HG03354 (cell line): ENCODE measurements around the gene TGDS.
A peak's percentile ranks its signal among the peaks of the same experiment; 100 is the strongest.
"Not testable (repeated sequence)": the region's sequence is repeated elsewhere in the genome, so short reads cannot be mapped to it uniquely, and the experiment has no call there.

Experiments
- ATAC-seq: cut with Tn5 transposase; IDR thresholded peaks from one replicate; pipeline ENCODE4 v1.9.1; 2021; ENCODE audit warnings: mild to moderate bottlenecking; ENCODE audit not compliant: unreplicated experiment, poor library complexity, severe bottlenecking

Gene TGDS, protein sequence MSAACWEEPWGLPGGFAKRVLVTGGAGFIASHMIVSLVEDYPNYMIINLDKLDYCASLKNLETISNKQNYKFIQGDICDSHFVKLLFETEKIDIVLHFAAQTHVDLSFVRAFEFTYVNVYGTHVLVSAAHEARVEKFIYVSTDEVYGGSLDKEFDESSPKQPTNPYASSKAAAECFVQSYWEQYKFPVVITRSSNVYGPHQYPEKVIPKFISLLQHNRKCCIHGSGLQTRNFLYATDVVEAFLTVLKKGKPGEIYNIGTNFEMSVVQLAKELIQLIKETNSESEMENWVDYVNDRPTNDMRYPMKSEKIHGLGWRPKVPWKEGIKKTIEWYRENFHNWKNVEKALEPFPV

DNA sequence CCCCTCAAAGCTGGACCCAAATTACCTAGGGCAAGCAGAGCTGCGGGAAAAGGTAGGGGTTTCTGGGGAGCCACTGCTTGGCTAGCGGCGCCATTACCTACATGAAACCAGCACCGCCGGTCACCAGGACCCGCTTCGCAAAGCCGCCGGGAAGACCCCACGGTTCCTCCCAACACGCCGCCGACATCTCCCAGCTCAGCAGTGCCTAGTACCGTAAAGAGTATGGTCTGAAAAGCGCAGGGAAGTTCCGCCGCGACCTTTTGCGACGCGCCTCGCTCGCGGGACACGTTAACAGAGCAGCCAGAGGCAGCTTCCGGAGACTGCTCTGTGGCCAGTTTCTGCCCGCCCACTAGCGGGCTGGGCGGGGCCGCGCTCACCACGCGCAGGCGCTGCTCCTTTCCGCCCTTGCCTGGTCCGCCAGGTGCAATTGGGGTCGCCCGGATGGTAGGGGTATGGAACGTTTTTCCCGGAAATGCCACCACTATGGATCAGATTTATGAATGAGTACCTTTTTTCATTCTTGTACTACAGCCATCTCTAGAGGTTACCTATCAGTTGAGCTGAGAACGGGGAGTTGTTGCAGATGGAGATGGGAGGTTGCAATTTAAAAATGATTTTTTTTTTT is at the start of gene TGDS:
TGDS (minus strand) TSS at position 203 of the 625 bp plus-strand sequence; CDS start at position 187, 16 bp downstream.
- ATAC-seq, result peak; percentile 97

DNA sequence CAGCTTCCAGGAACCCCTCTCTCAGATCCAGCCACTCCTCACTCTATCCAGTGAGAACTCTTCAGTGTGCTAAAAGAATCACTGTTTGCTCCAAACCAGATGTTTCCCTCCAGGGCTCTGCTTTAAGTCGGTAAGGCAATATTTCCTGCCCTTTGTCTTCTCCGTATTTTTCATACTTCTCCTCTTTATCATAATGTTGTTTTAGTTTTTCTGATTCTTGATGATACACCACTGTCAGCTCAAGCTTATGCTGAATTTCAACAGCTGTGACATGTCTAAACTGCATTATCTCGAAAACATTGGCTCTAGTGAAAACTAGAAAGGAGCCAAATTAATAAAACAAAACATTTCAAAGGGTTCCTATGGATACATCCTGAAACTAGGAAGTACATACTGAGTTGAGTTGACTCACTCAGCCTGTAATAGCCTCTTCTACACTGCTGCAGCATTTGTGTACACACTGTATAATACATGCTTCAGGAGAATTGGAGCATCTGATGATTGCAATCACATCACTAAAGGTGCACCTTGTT is 45.5 kb upstream of the TGDS start:
- no peak for ATAC-seq

DNA sequence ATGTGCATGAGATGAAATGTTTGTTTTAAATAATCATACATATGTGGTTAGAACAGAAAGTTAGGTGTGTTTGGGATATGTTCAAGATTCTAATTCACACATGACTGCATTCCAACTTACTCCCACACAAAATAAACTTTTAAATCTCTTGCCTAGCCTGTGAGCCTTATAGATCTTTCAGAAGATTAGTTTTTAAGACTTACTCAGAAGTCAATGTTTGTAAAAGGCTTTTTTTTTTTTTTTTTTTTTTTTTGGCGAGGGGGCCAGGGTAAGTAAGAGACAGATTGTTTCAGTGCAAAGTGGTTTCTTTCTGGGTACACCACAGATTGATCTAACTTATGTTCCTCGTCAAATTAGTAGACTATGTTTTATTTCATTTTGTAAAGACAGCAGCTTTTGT is 44.8 kb upstream of the TGDS start:
- ATAC-seq, result no peak

DNA sequence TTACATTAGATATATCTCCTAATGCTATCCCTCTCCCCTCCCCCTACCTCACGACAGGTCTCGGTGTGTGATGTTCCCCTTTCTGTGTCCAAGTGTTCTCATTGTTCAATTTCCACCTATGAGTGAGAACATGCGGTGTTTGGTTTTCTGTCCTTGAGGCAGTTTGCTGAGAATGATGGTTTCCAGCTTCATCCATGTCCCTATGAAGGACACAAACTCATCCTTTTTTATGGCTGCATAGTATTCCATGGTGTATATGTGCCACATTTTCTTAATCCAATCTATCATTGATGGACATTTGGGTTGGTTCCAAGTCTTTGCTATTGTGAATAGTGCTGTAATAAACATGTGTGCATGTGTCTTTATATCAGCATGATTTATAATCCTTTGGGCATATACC is 41.7 kb upstream of the TGDS start:
- not testable (repeated sequence) for ATAC-seq

DNA sequence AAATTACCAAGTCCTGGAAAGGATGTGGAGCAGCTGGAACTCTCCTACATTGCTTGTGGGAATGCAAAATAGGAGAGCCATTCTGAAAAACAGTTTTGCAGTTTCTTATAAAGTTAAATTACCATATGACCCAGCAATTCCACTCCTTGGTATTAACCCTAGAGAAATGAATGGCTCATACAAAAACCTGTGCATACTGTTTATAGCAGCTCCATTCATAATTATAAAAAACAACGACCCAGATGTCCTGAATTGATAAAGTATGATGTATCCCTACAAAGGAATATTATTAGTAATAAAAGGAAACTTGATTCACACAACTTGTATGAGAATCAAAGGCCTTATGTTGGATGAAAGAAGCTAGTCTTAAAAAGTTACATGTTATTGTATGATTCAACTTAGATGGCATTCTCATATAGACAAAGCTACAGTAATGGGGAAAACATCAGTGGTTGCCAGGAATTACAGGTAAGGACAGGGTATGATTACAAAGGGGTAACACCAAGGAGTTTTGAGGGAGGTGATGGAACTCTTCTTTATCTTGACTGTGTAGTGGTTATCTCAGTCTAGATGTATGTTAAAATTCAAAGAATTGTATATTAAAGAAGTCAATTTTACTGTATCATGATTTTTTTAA is 41.1 kb upstream of the TGDS start:
- ATAC-seq, result no peak

DNA sequence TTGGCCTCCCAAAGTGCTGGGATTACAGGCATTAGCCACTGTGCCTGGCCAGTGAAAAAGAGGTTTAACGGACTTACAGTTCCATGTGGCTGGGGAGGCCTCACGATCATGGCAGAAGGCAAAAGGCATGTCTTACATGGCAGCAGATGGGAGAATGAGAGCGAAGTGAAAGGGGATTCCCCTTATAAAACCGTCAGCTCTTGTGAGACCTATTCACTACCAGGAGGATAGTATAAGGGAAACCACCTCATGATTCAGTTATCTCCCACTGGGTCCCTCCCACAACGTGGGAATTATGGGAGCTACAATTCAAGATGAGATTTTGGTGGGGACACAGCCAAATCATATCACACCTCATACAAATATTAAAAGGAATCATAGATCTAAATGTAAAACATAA is 40.1 kb upstream of the TGDS start:
- not testable (repeated sequence) for ATAC-seq

DNA sequence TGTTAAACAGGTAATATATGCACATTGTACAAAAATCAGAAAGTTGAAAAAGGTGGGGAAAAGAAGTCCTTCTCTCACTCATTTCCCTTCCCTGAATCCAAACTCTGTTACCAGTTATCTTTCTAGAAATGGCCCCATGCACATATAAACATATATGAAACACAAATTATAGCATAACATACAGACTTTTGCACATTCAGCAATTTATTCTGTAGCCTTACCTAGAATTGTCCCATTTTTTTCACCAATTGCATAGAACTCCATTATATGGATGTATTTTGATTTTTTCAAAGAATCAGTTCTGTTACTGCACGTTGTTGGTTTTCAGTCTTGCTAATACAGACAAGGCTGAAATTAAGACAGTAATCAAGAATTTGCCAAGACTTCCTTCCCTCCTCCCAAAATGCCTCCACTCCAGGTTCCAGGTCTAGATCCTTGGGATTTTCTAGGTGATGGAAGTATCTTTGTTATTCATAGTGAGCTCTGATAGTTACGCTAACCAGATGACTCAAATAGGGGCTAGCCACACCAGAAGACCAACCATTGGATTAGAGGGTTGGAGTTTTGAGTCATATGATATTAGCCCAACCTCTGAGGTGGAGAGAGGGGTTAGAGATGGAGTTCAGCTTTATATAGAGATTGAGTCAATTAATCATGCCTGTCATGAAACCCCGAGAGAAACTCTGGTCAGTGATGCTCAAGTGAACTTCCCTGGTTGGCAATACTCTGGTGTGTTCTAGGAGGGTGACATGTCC is 36.5 kb upstream of the TGDS start:
- no peak for ATAC-seq

DNA sequence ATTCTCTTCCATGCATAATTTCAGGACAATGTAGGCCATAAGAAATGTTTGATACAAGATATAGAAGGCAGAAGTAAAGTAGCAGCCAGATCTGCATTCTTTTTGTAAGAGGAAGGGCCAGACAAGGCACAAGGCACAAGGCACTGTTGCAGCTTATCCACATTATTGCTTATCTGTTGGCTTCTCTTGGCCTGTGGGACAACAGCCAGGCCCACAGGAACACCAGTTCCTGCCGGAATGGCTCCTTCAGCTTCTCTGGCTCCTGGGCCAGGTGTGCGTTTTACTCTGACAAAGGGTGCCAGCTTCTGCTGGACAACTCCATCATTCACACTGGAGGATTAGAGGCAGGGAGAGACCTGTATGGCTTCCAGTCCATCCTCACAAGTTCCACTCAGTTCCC is 34.9 kb upstream of the TGDS start:
- no peak for ATAC-seq

DNA sequence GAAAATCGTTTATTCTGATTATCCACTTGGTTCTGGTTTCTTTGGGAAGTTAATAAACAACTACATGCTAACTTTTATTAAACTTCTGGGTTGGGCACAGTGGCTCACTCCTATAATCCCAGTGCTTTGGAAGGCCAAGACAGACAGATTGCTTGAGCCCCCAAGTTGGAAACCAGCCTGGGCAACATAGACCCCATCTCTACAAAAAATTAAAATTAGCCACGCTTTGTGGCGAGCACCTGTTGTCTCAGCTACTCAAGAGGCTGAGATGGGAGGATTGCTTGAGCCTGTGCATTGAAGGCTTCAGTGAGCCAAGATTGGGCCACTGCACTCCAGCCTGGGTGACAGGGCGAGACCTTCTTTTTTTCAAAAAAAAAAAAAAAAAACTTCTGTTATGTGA is 27.4 kb upstream of the TGDS start:
- ATAC-seq, result no peak

DNA sequence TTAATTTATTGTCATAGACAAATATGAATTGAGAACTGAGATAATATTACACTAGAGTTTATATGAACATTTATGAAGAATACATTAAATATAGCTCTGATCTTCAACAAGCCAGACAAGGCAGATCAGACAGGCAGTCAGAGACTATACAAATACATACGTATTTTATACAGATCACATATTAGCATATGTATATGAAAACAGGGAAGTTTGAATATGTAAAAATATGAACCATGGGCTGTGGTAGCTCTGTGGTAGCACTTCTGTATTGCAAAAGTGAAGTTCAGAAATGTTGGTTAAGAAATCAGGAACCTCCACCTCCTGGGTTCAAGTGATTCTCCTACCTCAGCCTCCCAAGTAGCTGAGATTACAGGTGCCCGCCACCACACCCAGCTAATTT is 26.4 kb upstream of the TGDS start:
- no peak for ATAC-seq

DNA sequence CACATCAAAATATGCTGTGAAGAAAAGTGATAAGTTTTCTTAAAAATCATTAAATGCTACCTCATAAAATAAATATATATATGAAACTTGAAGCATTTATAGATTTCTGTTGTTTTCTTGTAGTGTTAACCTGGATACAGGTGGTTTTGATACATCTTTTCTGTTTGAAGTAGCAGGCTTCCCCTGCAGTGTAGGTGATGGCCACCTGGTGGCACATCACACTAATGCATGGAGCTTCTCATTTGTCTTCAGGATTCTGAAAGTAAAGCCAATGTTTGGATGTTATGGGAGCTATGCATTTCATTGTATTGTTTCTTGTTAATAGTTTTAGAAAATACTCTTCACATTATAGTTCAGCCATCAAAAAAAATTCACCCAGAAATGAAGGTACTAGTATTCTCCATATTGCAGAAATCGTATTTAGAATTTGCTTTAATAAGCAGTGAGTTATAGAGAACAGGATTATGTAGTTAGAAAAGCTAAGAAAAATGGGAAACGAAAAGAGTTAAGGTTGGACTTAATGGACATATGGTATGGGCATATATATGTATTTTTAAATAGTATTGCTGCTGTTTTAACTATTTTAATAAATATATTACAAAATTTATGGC is 24.4 kb upstream of the TGDS start:
- peak; percentile 89 for ATAC-seq

DNA sequence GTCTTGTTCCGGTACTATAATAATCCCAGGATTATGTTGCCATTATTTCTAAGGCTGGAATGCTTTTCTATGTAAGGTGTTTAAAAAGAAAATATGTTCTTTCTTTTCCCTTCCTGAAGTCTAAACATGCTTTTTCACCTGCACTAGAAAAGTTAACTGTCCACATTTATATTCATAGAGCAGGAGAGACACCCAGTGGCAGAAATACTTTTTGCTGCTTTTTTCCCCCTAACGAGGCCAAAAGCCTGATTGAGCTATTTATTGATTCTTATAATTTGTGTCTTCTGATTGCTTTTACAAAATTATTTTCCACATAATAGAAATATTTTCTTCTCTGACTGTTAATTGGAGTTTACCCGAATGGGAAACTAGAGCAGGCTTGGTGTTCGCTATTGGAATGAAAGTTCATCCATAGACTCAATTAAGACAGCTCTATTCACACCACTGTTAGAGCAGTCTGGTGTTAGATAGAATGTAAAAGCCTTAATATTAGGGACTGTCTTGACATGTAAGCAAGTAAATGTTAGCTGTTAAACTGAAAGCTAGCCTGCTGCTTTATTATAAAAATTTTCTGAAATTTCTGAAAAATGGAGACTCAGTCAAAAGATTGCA is 21.5 kb upstream of the TGDS start:
- peak; percentile 62 for ATAC-seq

DNA sequence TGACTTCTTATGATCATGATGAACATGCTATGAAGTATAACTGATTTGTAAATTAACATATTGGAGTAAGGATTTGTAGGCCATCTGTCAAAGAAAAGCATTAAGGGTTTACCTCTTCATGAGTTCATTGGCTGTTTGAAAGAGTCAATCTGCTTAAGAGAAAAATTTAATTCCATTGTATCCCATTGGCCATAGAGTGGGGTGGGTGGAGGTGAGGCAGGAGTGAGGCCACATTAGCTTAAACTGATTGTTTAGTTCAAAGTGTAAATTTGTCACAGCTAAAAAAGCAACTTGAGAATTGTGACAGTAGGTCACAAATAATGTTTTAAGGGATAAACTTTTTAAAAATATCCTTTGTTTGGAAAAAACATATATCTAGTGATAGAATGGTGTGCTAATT is 17.1 kb upstream of the TGDS start:
- ATAC-seq, result no peak

DNA sequence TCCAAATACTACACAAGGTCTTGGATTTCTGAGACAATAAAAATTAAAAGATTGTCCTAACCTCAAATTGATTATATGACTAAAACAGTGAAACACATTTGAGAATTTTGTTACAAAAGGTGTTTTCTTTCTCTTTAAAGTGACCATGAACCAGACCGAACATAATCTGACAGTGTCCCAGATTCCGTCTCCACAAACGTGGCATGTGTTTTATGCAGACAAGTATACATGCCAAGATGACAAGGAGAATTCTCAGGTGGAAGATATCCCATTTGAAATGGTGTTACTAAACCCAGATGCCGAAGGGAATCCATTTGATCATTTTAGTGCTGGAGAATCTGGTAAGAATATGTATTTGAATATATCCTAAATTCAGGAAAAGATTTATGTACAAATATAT is 16.1 kb upstream of the TGDS start:
- no peak for ATAC-seq

DNA sequence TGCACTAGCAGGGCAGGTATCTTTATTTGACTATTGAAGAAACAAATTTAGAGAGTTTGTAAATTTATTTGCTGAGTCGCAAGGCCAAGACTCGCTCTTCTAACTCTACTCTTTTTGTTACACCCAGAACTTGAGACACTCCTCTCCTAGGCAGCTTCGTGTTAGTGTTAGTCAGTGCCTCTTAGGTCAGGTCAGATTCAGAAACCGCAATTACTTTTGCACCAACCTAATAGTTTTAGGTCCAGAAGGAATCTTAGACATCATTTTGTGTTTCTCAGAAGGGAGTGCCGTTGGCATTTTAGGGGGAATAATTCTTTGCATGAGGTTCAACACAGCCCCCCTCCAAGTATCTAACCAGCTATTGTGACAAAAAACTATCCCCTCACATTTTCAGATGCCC is 14.5 kb upstream of the TGDS start:
- ATAC-seq, result no peak

DNA sequence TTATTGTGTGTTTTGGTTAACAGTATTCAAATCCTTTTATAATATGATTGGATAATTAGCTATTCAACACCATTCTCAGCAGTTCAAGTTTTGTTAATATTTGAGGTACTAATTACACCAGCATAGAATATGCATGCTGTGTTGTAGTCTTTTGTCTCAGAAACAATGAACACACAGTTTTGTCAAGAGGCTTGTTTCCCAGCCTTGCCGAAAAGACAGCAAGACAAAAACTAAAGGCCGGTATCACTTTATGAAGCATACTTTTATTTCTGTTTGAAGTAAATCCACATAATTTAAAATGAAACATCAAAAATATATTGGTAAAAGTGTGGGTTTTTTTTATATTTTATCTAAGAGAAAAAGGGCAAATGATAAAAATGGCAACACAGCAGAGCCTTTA is 13.2 kb upstream of the TGDS start:
- no peak for ATAC-seq

DNA sequence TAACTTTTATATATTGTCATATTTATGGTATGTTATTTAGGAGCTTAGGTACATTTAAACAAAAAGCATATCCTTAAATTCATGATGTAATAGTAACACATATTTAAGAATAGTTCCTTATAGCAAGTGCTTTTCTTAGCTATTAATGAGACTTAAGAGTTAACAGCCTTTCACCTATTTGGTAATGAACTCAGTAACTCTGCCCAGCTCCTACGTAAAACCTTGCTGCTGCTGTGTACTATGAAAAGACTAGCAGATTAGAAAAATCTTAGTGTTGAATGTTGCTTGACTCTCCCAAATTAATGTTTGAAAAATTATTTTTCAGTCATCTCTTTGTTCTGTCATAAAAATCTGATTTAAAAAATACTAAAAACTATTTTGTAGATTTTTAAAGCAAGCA is 12.6 kb upstream of the TGDS start:
- no peak for ATAC-seq

DNA sequence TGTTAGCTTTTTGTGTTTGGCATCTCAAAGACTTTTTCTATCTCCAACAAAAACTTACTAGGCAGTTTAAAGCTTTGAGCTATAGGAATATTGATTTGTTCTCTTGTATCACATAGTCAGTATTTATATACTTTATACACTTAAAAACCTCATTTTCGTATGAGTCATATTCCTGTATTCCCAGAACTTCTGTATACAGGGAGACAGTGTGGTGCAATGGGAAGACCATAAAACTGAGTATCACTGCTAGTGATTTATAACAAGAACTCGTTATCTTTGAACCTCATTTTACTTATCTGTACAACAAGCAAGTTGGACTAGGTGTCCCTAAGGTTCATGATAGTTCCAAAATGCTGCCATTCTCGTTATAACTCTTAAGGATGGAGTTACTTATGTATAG is 12.0 kb upstream of the TGDS start:
- no peak for ATAC-seq

DNA sequence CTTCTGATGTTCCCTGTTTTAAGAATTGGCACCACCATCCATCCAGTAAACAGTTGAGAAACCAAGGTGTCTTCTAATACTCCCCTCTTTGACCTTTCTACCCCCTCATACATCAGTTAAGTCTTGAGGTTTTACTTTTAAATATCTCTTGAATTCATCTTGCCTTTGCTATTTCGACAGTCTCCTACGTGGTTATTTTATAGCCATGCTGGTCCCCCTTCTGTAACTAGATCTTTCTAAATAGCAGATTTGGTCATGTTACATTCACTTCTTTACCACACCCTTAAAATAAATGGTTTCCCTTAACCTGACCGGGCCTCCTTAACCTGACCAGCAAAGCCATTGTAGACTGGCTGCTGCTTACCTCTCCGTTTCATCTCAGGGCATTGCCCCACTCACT is 11.1 kb upstream of the TGDS start:
- no peak for ATAC-seq
